LNCAP (cell line): ENCODE results near the gene MADD.

ENCODE experiments used
- CTCF ChIP-seq: fragments of 450-650 bp; IDR thresholded peaks from 2 replicates; pipeline ENCODE4 v1.5.1; 2017; ENCODE audit warnings: mild to moderate bottlenecking

The MADD gene

GRCh38 chr11:47253660-47254059 is 16.3 kb upstream of the MADD start:
- no peak for TF ChIP-seq CTCF

- TF ChIP-seq CTCF: no peak
Observed at GRCh38 chr11:47254386-47254785, 15.5 kb upstream of the MADD start.

GRCh38 chr11:47256374-47256773 is 13.6 kb upstream of the MADD start:
- no peak for TF ChIP-seq CTCF

GRCh38 chr11:47257177-47257516 is 12.8 kb upstream of the MADD start:
- no peak for TF ChIP-seq CTCF

GRCh38 chr11:47257517-47258316 is 12.2 kb upstream of the MADD start, which contains the start of gene NR1H3:
NR1H3 (plus strand) TSS chr11:47257996; CDS start chr11:47259217, 1,221 bp downstream.
- no peak for TF ChIP-seq CTCF

- no peak for TF ChIP-seq CTCF
Observed at GRCh38 chr11:47258317-47258902, 11.5 kb upstream of the MADD start.

- TF ChIP-seq CTCF: peak; percentile 51
Observed at GRCh38 chr11:47259232-47259977, 10.5 kb upstream of the MADD start.
